ENCODE measurements around the gene PIAS2. TPM values are rescaled to one million over a fixed set of nuclear protein-coding genes. Genes with fewer than 3 reads are reported as not detected.

The PIAS2 gene
- total RNA-seq, 1 experiment from 2014 or later: 122 TPM

DNA sequence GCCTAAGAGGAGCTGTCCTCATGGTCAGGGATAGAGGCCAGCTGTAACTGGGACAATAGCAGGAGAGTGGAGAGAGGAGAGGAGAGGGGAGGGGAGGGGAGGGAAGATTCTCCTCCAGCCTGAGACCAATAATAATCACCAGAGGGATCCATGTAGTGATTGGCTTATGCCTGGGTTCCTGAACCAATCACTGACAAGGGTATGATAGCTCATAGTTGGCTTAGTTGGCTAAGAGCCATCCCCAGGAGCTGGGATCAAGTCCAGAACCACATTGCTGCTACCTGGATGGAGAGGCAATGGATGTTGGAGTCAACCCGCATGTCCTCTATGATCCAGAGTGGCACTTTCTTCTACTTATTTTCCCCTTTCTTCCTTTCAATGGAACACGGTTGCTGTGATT lies 152.7 kb downstream of the PIAS2 start:
- Histone ChIP-seq H3K27me3 (ENCODE audit: low read length) (no peaks in the 10 kb centered on the region), H3K9me3 (ENCODE audit: low read length) (no peaks in the 10 kb centered on the region), H3K4me1 (ENCODE audit: low read length) (peaks cover 19% of the 10 kb centered on the region), H3K4me2 (ENCODE audit: low read depth, low read length, poor library complexity, severe bottlenecking) (no peak overlapping the region), H3K9ac (ENCODE audit: low read length) (no peak overlapping the region), H4K20me1 (ENCODE audit: insufficient read depth, low read depth, low read length) (no peaks in the 10 kb centered on the region), H3K9me2 (replicated peaks; ENCODE audit: insufficient read depth, low read length) (no peaks in the 10 kb centered on the region), H2AFZ (ENCODE audit: low read length) (no peak overlapping the region), H3K79me2 (ENCODE audit: low read length) (no peaks in the 10 kb centered on the region), H3K27ac (ENCODE audit: low read length) (no peak overlapping the region), H3K36me3 (ENCODE audit: insufficient read depth, low read length) (no peaks in the 10 kb centered on the region), H3K4me3 (ENCODE audit: low read length) (no peak overlapping the region)
- DNase-seq: no peak

- Histone ChIP-seq H3K27ac (ENCODE audit: low read length) (no peak overlapping the region), H3K79me2 (ENCODE audit: low read length) (no peaks in the 10 kb centered on the region), H3K4me2 (ENCODE audit: low read depth, low read length, poor library complexity, severe bottlenecking) (no peak overlapping the region), H3K9me3 (ENCODE audit: low read length) (no peaks in the 10 kb centered on the region), H4K20me1 (ENCODE audit: insufficient read depth, low read depth, low read length) (no peaks in the 10 kb centered on the region), H3K4me1 (ENCODE audit: low read length) (peaks cover 8% of the 10 kb centered on the region), H3K9me2 (replicated peaks; ENCODE audit: insufficient read depth, low read length) (no peaks in the 10 kb centered on the region), H3K27me3 (ENCODE audit: low read length) (no peaks in the 10 kb centered on the region), H3K36me3 (ENCODE audit: insufficient read depth, low read length) (no peaks in the 10 kb centered on the region), H3K9ac (ENCODE audit: low read length) (no peak overlapping the region), H2AFZ (ENCODE audit: low read length) (no peak overlapping the region), H3K4me3 (ENCODE audit: low read length) (no peak overlapping the region)
- DNase-seq: no peak
These were observed 156.1 kb downstream of the PIAS2 start for GRCh38 chr18:46761059-46761769.

DNA sequence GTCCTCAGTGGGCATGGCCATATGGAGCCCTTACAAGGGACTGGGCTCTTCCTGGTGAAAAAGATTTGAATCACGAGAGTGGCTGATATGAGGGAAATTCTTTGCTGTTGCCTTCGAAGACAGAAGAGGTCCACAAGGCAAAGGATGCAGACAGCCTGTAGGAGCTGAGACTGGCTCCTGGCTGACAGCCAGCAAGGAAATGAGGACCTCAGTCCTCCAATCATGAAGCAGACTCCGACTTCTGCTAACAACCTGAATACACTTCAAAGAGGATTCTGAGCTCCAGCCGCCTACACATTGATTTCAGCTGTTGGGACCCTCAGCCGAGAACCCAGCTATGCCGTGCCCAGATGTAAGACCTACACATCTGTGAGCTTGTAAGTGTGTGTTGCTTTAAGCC lies 157.4 kb downstream of the PIAS2 start:
- DNase-seq: peak; percentile 62
- Histone ChIP-seq H3K9me2 (replicated peaks; ENCODE audit: insufficient read depth, low read length) (no peaks in the 10 kb centered on the region), H3K27me3 (ENCODE audit: low read length) (no peaks in the 10 kb centered on the region), H4K20me1 (ENCODE audit: insufficient read depth, low read depth, low read length) (no peaks in the 10 kb centered on the region), H3K4me2 (ENCODE audit: low read depth, low read length, poor library complexity, severe bottlenecking) (no peak overlapping the region), H3K79me2 (ENCODE audit: low read length) (no peaks in the 10 kb centered on the region), H3K9me3 (ENCODE audit: low read length) (no peaks in the 10 kb centered on the region), H3K4me3 (ENCODE audit: low read length) (no peak overlapping the region), H3K27ac (ENCODE audit: low read length) (no peak overlapping the region), H2AFZ (ENCODE audit: low read length) (no peak overlapping the region), H3K9ac (ENCODE audit: low read length) (no peak overlapping the region), H3K4me1 (ENCODE audit: low read length) (peaks cover 12% of the 10 kb centered on the region), H3K36me3 (ENCODE audit: insufficient read depth, low read length) (no peaks in the 10 kb centered on the region)

GRCh38 chr18:46756559-46757201 lies 160.6 kb downstream of the PIAS2 start, which contains the start of gene ST8SIA5:
ST8SIA5 (minus strand) TSS chr18:46757053; CDS start chr18:46756508, 545 bp downstream.
- no peaks in the 10 kb centered on the region for H3K27me3 ChIP-seq (ENCODE audit: low read length)
- H3K9me2 ChIP-seq (replicated peaks; ENCODE audit: insufficient read depth, low read length): no peaks in the 10 kb centered on the region
- H3K36me3 ChIP-seq (ENCODE audit: insufficient read depth, low read length): no peaks in the 10 kb centered on the region
- no peaks in the 10 kb centered on the region; the same call in 1 of the 2 replicates for H4K20me1 ChIP-seq (ENCODE audit: insufficient read depth, low read depth, low read length)
- no peak within 1 kb of the TSS for H3K27ac ChIP-seq (ENCODE audit: low read length)
- H2AFZ ChIP-seq (ENCODE audit: low read length): no peak within 1 kb of the TSS
- no peaks in the 10 kb centered on the region for H3K9me3 ChIP-seq (ENCODE audit: low read length)
- H3K4me2 ChIP-seq (ENCODE audit: low read depth, low read length, poor library complexity, severe bottlenecking): no peak within 1 kb of the TSS
- no peak within 1 kb of the TSS for H3K9ac ChIP-seq (ENCODE audit: low read length)
- peaks cover 21% of the 10 kb centered on the region for H3K4me1 ChIP-seq (ENCODE audit: low read length)
- DNase-seq: no peak
- no peaks in the 10 kb centered on the region for H3K79me2 ChIP-seq (ENCODE audit: low read length)
- no peak within 1 kb of the TSS for H3K4me3 ChIP-seq (ENCODE audit: low read length)

DNA sequence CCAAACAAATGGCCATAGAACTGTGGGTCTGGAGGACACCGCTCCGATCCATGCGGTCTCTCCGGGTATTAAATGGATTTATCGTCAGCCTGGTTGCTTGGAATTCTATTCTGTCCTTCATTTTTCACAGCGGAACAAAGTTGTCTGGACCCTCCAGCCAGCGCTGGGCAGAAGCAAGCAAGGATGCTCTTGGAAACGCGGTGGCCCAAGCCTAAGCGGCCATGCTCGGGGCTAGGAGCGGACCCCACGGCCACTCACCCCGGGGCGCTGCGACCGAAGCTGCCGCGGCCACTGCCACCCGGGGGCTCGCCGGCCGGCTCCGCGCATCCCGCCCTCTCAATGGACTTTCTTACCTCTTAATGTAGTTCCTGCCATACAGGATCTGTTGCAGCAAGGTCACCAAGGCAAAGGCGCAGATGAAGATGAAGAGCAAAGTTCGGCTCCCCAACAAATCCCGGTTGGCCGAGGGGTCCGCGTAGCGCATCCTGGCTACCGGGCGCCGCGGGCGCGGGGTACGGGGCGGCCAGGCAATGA lies 161.2 kb downstream of the PIAS2 start:
- Histone ChIP-seq H3K27me3 (ENCODE audit: low read length) (no peaks in the 10 kb centered on the region), H3K9ac (ENCODE audit: low read length) (no peak overlapping the region), H3K27ac (ENCODE audit: low read length) (no peak overlapping the region), H3K9me3 (ENCODE audit: low read length) (no peaks in the 10 kb centered on the region), H4K20me1 (ENCODE audit: insufficient read depth, low read depth, low read length) (no peaks in the 10 kb centered on the region; the same call in 1 of the 2 replicates), H3K4me1 (ENCODE audit: low read length) (peaks cover 21% of the 10 kb centered on the region), H2AFZ (ENCODE audit: low read length) (no peak overlapping the region), H3K4me3 (ENCODE audit: low read length) (no peak overlapping the region), H3K79me2 (ENCODE audit: low read length) (no peaks in the 10 kb centered on the region), H3K36me3 (ENCODE audit: insufficient read depth, low read length) (no peaks in the 10 kb centered on the region), H3K9me2 (replicated peaks; ENCODE audit: insufficient read depth, low read length) (no peaks in the 10 kb centered on the region), H3K4me2 (ENCODE audit: low read depth, low read length, poor library complexity, severe bottlenecking) (no peak overlapping the region)
- no peak for DNase-seq

- no peaks in the 10 kb centered on the region for H3K36me3 ChIP-seq (ENCODE audit: insufficient read depth, low read length)
- H3K9me2 ChIP-seq (replicated peaks; ENCODE audit: insufficient read depth, low read length): no peaks in the 10 kb centered on the region
- no peak for DNase-seq
- no peak overlapping the region for H2AFZ ChIP-seq (ENCODE audit: low read length)
- H3K27me3 ChIP-seq (ENCODE audit: low read length): no peaks in the 10 kb centered on the region
- H3K4me3 ChIP-seq (ENCODE audit: low read length): no peak overlapping the region
- H3K4me2 ChIP-seq (ENCODE audit: low read depth, low read length, poor library complexity, severe bottlenecking): no peak overlapping the region
- H4K20me1 ChIP-seq (ENCODE audit: insufficient read depth, low read depth, low read length): no peaks in the 10 kb centered on the region; the same call in 1 of the 2 replicates
- no peak overlapping the region for H3K9ac ChIP-seq (ENCODE audit: low read length)
- no peaks in the 10 kb centered on the region for H3K79me2 ChIP-seq (ENCODE audit: low read length)
- H3K9me3 ChIP-seq (ENCODE audit: low read length): no peaks in the 10 kb centered on the region
- peaks cover 21% of the 10 kb centered on the region for H3K4me1 ChIP-seq (ENCODE audit: low read length)
- H3K27ac ChIP-seq (ENCODE audit: low read length): no peak overlapping the region
These were observed 161.8 kb downstream of the PIAS2 start for GRCh38 chr18:46755315-46756024.

GRCh38 chr18:46754661-46755292 lies 162.5 kb downstream of the PIAS2 start:
- no peaks in the 10 kb centered on the region for H3K36me3 ChIP-seq (ENCODE audit: insufficient read depth, low read length)
- H3K79me2 ChIP-seq (ENCODE audit: low read length): no peaks in the 10 kb centered on the region
- H3K9ac ChIP-seq (ENCODE audit: low read length): no peak overlapping the region
- no peak overlapping the region for H3K27ac ChIP-seq (ENCODE audit: low read length)
- peaks cover 16% of the 10 kb centered on the region for H3K4me1 ChIP-seq (ENCODE audit: low read length)
- H3K4me3 ChIP-seq (ENCODE audit: low read length): no peak overlapping the region
- H2AFZ ChIP-seq (ENCODE audit: low read length): no peak overlapping the region
- no peak overlapping the region for H3K4me2 ChIP-seq (ENCODE audit: low read depth, low read length, poor library complexity, severe bottlenecking)
- H3K9me2 ChIP-seq (replicated peaks; ENCODE audit: insufficient read depth, low read length): no peaks in the 10 kb centered on the region
- no peak for DNase-seq
- H3K27me3 ChIP-seq (ENCODE audit: low read length): no peaks in the 10 kb centered on the region
- H4K20me1 ChIP-seq (ENCODE audit: insufficient read depth, low read depth, low read length): no peaks in the 10 kb centered on the region; the same call in 1 of the 2 replicates
- H3K9me3 ChIP-seq (ENCODE audit: low read length): no peaks in the 10 kb centered on the region
